ENCODE data around the gene ZNF282. TPM values are rescaled to one million over a fixed set of nuclear protein-coding genes. Genes with fewer than 3 reads are reported as not detected.

ZNF282 gene
- total RNA-seq, 1 donor from 2014 or later: 15.0 TPM

DNA sequence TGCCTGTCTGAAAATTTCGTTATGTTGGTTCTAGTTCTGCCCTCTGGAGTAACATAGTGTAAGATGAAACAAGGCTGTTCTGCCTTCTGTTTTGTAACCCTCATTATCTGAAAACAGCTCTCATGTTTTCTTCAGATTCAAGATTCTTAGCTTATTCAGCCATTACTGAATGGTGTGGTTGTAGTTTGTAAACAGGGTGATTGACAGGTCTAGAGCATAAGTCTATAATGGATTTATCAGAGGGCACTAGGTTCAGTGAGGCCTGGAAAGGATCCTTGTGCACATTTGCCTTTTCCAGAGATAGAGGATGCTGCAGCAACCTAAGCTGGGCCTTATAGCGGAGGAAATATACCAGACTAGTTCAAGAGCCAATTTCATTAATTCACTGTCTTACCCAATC, 42.0 kb upstream of the ZNF282 start:
- Histone ChIP-seq H3K27me3 (ENCODE audit: low read depth) (no peaks in the 10 kb centered on the region), H3K27ac (replicated peaks) (no peak overlapping the region), H3K9me3 (replicated peaks) (no peaks in the 10 kb centered on the region), H3K4me1 (peaks cover 21% of the 10 kb centered on the region), H3K36me3 (peaks cover 25% of the 10 kb centered on the region), H3K4me3 (no peak overlapping the region)
- TF ChIP-seq CTCF (IDR thresholded peaks at IDR 0.05; ENCODE audit: borderline replicate concordance): no peak
- intact Hi-C loops (cut with micrococcal nuclease): no loop called here
- DNase-seq: no peak

DNA sequence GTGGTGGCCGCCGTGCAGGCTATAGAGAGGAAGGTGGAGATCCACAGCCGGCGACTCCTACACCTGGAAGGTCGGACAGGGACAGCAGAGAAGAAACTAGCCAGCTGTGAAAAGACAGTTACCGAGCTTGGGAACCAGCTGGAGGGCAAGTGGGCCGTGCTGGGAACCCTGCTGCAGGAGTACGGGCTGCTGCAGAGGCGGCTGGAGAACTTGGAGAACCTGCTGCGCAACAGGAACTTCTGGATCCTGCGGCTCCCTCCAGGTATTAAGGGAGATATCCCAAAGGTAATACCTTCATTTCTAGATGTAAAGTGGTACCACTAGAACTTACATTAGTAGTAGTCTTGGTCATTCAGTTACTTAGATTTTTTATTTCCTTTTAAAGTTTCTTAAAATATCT, 41.3 kb upstream of the ZNF282 start:
- DNase-seq: no peak
- Histone ChIP-seq H3K27ac (replicated peaks) (no peak overlapping the region), H3K4me3 (no peak overlapping the region), H3K4me1 (peaks cover 14% of the 10 kb centered on the region), H3K27me3 (ENCODE audit: low read depth) (no peaks in the 10 kb centered on the region), H3K36me3 (peaks cover 25% of the 10 kb centered on the region), H3K9me3 (replicated peaks) (no peaks in the 10 kb centered on the region)
- TF ChIP-seq CTCF (IDR thresholded peaks at IDR 0.05; ENCODE audit: borderline replicate concordance): no peak
- intact Hi-C loops (cut with micrococcal nuclease): no loop called here

DNA sequence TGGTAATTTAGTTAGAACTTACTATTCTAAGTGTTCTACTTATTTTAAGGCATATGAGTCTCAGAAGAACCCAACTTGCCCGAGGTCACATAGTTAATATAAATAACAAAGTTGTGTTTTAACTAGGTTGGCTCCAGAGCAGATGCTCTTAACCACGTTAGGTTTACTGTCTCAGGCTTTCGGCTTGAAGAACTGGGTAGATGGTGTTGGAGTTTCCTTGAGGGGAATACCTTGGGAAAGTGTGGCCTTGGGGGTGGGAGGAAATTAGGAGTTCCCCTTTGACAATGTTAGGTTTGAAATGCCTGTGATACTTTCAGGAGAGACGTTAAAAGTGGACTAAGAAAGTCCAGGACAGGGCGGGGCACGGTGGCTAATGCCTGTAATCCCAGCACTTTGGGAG, 38.4 kb upstream of the ZNF282 start:
- DNase-seq: no peak
- TF ChIP-seq CTCF (IDR thresholded peaks at IDR 0.05; ENCODE audit: borderline replicate concordance): no peak
- peaks cover 12% of the 10 kb centered on the region for H3K4me1 ChIP-seq
- H3K4me3 ChIP-seq: no peak overlapping the region
- peaks cover 28% of the 10 kb centered on the region for H3K36me3 ChIP-seq
- H3K9me3 ChIP-seq (replicated peaks): no peaks in the 10 kb centered on the region
- intact Hi-C loops (cut with micrococcal nuclease): no loop called here
- no peaks in the 10 kb centered on the region for H3K27me3 ChIP-seq (ENCODE audit: low read depth)
- no peak overlapping the region for H3K27ac ChIP-seq (replicated peaks)

- no peak for DNase-seq
- Histone ChIP-seq H3K9me3 (replicated peaks) (no peaks in the 10 kb centered on the region), H3K4me3 (no peak overlapping the region), H3K27ac (replicated peaks) (no peak overlapping the region), H3K4me1 (peaks cover 4% of the 10 kb centered on the region), H3K36me3 (peaks cover 42% of the 10 kb centered on the region), H3K27me3 (ENCODE audit: low read depth) (no peaks in the 10 kb centered on the region)
- no peak for TF ChIP-seq CTCF (IDR thresholded peaks at IDR 0.05; ENCODE audit: borderline replicate concordance)
- intact Hi-C loops (cut with micrococcal nuclease): no loop called here
Observed at GRCh38 chr7:149161241-149161848, 34.0 kb upstream of the ZNF282 start.

GRCh38 chr7:149166142-149166541, 29.2 kb upstream of the ZNF282 start:
- no peak overlapping the region for H3K27ac ChIP-seq (replicated peaks)
- peaks cover under 1% of the 10 kb centered on the region for H3K4me1 ChIP-seq
- H3K36me3 ChIP-seq: peaks cover 85% of the 10 kb centered on the region
- no peak overlapping the region for H3K4me3 ChIP-seq
- intact Hi-C loops (cut with micrococcal nuclease): no loop called here
- no peaks in the 10 kb centered on the region for H3K9me3 ChIP-seq (replicated peaks)
- H3K27me3 ChIP-seq (ENCODE audit: low read depth): no peaks in the 10 kb centered on the region
- no peak for DNase-seq
- no peak for TF ChIP-seq CTCF (IDR thresholded peaks at IDR 0.05; ENCODE audit: borderline replicate concordance)
